Ishikawa (cell line): ENCODE results near the gene STIMATE.

Experiments
- EGR1 ChIP-seq: IDR thresholded peaks from 2 replicates; pipeline ENCODE4 v1.6.1; 2012
- EP300 ChIP-seq: IDR thresholded peaks from 2 replicates; pipeline ENCODE4 v1.6.1; 2012; ENCODE audit warnings: borderline replicate concordance
- NFIC ChIP-seq: IDR thresholded peaks from 2 replicates; pipeline ENCODE4 v1.6.1; 2012
- RAD21 ChIP-seq: IDR thresholded peaks from 2 replicates; pipeline ENCODE4 v1.6.1; 2012; ENCODE audit warnings: low read depth
- YY1 ChIP-seq: IDR thresholded peaks from 2 replicates; pipeline ENCODE4 v1.6.1; 2012; ENCODE audit warnings: low read depth
- TF ChIP-seq, protein P1 (sequence below): IDR thresholded peaks from 2 replicates; pipeline ENCODE4 v1.6.1; 2012
- TF ChIP-seq, protein P2 (sequence below): IDR thresholded peaks from 2 replicates; pipeline ENCODE4 v1.6.1; 2012

DNA sequence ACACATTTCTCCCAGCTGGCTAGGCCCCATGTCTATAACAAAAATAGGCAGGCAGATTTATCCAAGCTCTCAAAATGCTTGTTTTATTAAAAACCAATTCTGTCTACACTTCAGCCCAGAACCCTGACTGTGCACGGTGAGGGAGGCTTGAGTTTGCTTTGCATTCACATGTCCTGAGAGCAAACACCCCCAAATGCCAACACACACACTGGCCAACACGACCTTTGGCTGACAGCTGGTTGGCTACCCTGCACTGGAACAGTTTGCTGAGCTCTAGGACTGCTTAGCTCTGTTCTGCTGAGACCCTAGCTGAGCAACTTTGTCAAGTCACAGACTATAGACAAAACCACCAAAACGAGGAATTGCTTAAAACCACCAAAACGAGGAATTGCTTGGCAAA lies 3.6 kb downstream of the STIMATE start:
- no peak for TF ChIP-seq EGR1
- TF ChIP-seq EP300 = no peak
- TF ChIP-seq NFIC = no peak
- TF ChIP-seq, protein P1, sequence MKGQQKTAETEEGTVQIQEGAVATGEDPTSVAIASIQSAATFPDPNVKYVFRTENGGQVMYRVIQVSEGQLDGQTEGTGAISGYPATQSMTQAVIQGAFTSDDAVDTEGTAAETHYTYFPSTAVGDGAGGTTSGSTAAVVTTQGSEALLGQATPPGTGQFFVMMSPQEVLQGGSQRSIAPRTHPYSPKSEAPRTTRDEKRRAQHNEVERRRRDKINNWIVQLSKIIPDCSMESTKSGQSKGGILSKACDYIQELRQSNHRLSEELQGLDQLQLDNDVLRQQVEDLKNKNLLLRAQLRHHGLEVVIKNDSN = no peak
- TF ChIP-seq, protein P2, sequence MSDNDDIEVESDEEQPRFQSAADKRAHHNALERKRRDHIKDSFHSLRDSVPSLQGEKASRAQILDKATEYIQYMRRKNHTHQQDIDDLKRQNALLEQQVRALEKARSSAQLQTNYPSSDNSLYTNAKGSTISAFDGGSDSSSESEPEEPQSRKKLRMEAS = no peak
- TF ChIP-seq YY1 = no peak
- no peak for TF ChIP-seq RAD21
